Measurements from ENCODE around the gene HUNK.
A peak's percentile ranks its signal among the peaks of the same experiment; 100 is the strongest.

HUNK gene

GRCh38 chr21:31898933-31899630, 26.3 kb downstream of the HUNK start:
- no peak for DNase-seq

DNA sequence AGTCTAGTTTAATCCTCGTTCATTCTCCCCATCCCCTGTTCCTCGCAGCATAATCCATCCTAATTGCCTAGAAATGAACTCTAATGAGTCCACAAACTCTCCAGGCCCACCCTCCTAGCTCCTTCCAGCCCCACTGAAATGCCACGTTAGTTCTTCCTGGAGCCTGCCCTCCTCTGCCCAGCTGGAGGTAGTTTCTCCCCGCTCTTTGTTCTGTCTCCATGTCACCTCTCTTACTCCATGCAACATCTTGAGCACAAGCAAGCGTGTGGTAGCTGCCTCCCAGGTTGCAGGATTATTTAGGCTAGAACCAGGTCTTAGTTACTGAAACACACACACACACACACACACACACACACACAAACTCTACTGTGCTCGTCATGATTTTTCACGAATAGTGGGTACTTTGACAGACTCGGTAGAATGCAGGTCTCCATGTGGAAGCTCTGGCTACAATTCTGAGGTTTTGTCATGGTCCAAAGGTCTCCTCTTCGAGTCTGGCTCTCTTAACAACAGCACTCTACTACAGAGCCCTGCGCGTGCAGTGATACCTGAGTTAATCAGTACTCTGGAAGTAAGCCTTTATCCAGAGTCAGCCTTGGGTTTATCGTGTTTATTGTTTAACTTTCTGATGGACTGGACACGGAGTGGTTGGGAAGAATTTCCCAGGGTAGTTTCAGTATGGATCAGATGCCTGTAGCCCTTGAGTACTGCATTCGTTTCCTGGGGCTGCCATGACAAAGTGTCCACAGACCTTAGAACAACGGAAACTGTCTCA, 27.5 kb downstream of the HUNK start:
- DNase-seq = no peak

DNA sequence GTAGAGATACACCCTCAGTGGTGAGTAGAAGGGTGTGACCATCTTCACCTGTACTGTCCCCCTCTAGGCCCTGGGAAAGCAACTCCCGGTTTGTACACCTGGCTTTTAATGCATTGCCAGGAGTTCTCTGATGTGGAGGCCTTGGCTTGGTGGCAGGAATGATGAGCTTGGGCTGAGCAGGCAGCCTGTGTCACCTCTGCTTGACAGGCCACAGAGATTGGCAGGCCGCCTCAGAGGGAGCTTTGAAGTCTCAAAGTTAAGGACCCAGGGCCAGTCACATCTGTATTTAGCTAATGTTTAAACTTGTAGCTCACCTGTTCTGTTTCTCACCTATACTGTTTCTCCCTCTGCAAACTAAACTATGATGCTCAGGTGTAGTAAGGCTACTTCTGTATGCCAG, 28.5 kb downstream of the HUNK start:
- DNase-seq = no peak

GRCh38 chr21:31902438-31902837, 29.6 kb downstream of the HUNK start:
- DNase-seq = no peak

GRCh38 chr21:31903896-31904295, 31.1 kb downstream of the HUNK start:
- no peak for DNase-seq

- no peak for DNase-seq
These were observed 33.0 kb downstream of the HUNK start for GRCh38 chr21:31905503-31906451.

DNA sequence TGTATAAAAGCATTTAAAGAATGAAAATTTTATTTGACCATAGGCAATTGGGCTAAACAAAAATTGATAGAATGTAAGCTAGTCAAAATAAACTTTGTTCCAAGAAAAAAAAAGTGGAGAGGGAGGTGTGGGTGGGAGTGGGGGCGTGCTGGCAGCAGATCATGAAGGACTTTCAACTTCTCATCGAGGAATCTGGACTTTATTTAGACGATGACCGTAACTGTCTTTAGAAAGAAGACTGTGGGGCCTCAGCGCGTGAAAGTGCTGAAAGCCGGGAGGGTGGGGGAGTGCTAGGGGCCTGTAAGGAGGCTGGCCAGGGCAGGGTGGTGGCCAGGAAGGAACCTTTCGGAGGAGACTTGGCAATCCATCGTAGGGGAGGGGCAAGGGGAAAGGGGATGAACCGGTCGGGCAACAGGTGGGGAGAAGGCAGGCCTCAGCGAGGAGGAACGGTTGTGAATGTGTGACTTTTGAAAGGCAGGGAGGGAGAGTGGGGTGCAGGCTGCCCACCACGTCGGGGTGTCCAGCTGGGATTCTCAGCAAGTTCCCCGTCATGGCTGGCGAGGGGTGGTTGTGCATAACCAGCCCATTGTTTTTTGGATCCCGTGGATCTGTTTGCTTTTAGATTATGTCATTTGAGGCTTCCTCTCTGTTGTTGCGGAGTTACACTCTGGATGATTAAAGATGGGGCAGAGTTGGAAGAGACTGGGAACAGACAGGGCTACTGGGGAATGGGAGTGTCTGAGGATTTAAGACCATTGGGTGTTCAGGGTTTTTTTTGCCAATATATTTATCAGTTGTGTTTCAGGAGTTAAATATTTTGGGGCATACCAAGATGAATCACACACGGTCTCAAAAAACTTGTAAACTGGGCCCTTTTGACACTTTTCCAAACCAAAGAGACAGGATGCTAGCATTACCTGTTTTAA, 35.5 kb downstream of the HUNK start:
- DNase-seq = peak; percentile 14

- DNase-seq = peak; percentile 65
These were observed 36.6 kb downstream of the HUNK start for GRCh38 chr21:31909153-31910073.

GRCh38 chr21:31910074-31910470, 37.3 kb downstream of the HUNK start:
- no peak for DNase-seq

DNA sequence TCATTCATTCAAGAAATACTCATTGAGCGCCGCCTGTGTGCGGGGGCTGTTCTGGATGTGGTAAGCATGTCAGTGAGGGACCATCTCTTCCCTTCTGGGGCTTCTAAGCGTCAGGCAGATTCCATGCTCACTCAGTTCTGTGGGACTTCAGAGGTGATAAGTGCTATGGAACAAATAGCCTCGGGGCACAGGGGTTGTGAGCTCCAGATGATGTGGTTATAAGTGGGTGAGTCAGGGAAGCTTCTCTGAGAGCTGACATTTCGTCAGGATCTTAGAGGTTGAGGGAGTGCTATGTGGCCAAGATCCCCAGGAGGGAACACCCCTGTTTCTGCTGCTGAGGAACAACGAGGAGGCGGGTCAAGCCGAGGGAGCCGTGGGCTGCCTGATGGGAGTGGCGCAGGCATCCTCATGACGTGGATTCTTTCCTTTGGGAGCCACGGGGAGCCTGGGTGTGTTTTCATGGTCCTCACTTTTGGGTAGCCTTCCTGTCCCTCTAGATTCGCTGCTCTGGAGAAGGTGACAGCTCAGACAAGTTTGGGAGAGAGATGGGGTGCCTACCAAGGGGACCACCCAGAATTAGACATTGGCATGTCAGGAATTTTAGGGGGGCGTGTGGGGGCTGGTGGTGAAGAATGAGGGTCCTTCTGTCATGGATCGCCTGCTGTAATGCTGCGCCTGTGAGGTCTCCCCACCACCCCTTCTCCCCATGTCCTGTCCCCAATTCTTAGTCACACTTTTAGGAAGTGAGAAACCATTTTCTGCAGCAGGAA, 38.5 kb downstream of the HUNK start:
- peak; percentile 93 for DNase-seq

DNA sequence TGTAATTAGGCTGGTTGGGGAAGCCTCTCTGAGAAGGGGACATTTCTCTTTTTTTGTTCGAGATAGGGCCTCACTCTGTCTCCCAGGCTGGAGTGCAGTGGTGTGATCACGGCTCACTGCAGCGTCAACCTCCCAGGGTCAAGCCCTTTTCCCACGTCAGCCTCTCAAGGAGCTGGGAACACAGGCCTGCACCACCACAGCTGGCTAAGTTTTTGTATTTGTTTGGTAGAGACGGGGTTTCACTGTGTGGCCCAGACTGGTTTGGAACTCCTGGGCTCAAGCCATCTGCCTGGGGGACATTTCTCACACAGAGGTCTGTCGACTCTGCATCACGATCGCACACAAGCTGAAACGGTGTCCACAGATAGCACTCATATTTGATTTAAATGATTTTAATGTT, 39.7 kb downstream of the HUNK start:
- no peak for DNase-seq

DNA sequence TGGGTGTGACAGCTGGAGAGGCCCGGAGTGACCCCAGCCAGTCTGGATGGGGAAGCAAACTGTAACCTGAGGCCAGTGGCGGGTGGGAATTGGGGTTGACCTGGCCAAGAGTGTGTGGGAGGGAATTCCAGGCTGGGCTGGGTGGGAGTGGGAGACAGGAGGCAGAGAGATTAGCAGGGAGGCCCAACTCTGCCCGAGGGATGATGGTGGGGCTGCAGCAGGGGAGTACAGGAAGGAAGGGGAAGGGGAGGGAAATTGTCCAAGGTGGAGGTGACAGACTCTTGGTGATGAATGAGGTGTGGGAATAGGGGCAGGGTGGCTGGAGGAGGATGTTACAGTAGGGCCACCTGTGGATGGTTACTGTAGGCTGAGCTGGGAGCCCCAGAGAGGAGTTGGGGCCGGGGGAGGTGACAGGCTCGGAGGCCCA, 40.4 kb downstream of the HUNK start:
- no peak for DNase-seq

- no peak for DNase-seq
These were observed 41.7 kb downstream of the HUNK start for GRCh38 chr21:31914472-31914871.

GRCh38 chr21:31915566-31915965, 42.7 kb downstream of the HUNK start:
- no peak for DNase-seq

GRCh38 chr21:31917108-31917507, 44.3 kb downstream of the HUNK start:
- no peak for DNase-seq

DNA sequence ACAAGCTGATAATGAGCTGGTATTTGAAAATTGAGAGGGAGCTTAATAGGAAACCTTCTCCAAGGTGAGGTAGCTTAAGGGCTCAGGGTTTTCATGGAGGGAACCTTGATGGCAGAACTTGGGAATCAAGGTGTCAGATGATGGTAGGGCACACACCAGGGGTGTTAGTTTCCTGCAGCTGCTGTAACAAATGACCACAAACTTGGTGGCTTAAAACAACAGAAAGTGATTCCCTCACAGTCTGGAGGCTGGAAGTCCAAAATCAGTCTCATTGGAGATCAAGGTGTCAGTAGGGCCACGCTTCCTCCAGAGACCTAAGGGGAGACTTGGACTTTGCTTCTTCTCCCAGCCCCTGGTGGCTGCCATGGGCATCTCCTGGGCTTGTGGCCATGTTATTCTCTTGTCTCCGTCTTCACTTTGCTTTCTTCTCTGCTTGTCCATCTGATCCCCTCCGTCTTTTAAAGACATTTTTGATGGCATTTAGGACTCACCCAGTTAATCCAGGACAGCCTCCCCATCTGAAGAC, 45.5 kb downstream of the HUNK start:
- no peak for DNase-seq

DNA sequence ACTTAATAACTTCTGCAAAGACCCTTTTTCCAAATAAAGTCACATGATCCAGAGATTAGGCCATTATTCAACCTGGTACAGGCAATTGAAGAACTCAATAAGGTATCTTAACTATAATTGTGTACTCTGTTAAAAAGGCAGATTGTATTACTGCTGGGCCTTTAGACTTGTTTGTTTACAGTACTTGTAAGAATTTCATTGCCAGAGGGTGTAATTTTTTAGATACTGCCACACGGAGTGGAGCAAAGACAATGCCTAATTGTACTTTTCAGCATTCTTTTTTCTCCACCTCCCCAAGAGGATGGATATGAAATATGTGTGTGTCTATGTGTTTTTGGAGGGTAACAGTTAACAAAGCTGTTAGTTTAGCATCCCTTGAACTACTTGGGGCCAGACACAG, 47.5 kb downstream of the HUNK start:
- no peak for DNase-seq

DNA sequence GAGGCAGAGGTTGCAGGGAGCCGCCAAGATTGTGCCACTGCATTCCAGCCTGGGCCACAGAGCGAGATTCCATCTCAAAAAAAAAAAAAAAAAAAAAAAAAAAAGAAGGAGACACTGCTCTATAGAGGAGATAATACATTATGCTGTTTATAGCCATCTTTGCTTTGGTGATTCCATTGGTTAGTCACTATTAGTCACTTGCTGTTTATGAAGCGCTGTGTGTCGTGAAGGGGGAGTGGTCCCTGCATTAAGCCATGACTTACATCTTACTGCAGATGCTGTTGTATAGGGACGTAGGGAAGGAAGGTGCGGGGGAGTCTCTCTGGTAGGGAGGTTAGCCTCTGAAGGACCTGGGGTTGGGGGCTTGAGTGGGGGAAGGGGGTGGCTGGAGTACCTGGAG, 48.3 kb downstream of the HUNK start:
- no peak for DNase-seq

DNA sequence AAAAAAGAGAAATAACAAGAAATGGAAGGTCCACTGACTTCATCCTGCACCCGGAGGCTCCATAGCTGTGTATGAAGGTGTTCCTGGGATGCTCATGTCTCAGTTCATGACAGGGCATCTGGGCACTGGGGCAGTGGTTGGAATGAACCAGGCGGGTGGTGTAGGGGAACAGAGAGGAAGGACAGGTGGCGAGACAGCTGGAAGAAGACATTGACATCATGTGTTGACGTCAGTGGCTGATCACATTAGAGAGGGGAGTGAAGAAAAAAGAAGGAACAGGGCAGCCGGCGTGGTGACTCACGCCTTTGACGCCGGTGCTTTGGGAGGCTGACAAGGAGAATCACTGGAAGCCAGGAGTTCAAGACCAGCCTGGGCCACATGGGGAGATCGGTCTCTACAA, 50.1 kb downstream of the HUNK start:
- DNase-seq = no peak

GRCh38 chr21:31923756-31924155, 50.9 kb downstream of the HUNK start:
- DNase-seq = no peak

Measured in NCI-H226 (cell line).